ENCODE results near the gene AAK1.

DNA sequence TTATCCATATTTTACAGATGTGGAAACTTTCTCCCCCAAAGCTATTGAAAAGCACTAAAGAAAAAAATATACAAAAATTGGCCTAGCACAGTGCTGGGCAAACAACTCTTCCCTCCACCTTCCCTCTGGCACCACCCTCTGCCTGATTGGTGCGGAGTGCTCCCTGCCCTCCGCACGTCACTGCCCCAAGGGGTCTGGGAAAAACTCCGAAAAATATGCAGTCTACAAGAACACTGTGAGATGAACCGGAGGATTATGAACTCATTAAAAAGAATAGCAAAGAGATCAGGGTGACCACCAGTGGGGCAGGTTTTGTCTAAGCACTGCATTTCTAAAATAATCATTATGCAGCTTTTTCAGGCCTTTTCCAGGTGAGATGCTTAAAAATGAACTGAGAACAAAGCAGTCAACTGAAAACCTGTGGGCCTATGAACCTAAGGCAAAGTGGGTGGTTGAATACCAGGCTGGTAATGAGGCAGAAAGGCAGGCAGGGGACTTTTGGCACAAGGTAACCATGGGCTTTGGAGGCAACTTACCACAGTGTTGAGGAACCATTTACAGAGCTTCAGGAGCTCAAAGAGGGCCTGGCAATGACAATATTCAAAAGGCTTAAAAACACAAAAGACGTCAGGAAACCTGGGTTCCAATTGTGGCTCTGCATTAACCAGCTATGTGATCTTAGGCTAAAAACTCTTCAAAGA, 57.5 kb downstream of the AAK1 start:
- TF ChIP-seq POLR2A (IDR thresholded peaks at IDR 0.05): no peak
- TF ChIP-seq, protein P1, sequence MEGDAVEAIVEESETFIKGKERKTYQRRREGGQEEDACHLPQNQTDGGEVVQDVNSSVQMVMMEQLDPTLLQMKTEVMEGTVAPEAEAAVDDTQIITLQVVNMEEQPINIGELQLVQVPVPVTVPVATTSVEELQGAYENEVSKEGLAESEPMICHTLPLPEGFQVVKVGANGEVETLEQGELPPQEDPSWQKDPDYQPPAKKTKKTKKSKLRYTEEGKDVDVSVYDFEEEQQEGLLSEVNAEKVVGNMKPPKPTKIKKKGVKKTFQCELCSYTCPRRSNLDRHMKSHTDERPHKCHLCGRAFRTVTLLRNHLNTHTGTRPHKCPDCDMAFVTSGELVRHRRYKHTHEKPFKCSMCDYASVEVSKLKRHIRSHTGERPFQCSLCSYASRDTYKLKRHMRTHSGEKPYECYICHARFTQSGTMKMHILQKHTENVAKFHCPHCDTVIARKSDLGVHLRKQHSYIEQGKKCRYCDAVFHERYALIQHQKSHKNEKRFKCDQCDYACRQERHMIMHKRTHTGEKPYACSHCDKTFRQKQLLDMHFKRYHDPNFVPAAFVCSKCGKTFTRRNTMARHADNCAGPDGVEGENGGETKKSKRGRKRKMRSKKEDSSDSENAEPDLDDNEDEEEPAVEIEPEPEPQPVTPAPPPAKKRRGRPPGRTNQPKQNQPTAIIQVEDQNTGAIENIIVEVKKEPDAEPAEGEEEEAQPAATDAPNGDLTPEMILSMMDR (IDR thresholded peaks at IDR 0.05): no peak

All from body of pancreas (tissue), 4 donors.